Fibroblast of lung (primary cell): ENCODE results near the gene KTN1. TPM values are rescaled to one million over a fixed set of nuclear protein-coding genes. Genes with fewer than 3 reads are reported as not detected.

Experiments used
- DNase-seq, 2 donors: peaks; one replicate each; pipeline versions ENCODE4 v3.0.0 to v3.0.0-alpha.2; 2010; ENCODE audit warnings: low read depth in 2 of 2
- H2AFZ ChIP-seq: 2 replicates; pipeline ENCODE4 v1.5.1; 2012; ENCODE audit warnings: low read length, control low read depth, inconsistent platforms
- H3K27ac ChIP-seq: 2 replicates; pipeline ENCODE4 v1.5.1; 2011; ENCODE audit warnings: low read length, control low read depth; ENCODE audit not compliant: insufficient read depth
- H3K27me3 ChIP-seq: 2 replicates; pipeline ENCODE4 v1.5.1; 2011; ENCODE audit warnings: mild to moderate bottlenecking, low read length; ENCODE audit not compliant: control insufficient read depth, insufficient read depth
- H3K36me3 ChIP-seq: 2 replicates; pipeline ENCODE4 v1.5.1; 2011; ENCODE audit warnings: low read length; ENCODE audit not compliant: control insufficient read depth, insufficient read depth
- H3K4me1 ChIP-seq: 2 replicates; pipeline ENCODE4 v1.5.1; 2011; ENCODE audit warnings: low read length; ENCODE audit not compliant: control insufficient read depth, insufficient read depth; ENCODE audit errors: extremely low read depth
- H3K4me2 ChIP-seq: 2 replicates; pipeline ENCODE4 v1.5.1; 2011; ENCODE audit warnings: low read length, control low read depth; ENCODE audit not compliant: insufficient read depth; ENCODE audit errors: extremely low read depth
- H3K4me3 ChIP-seq, 4 experiments: fragments of 200-600 bp in 1 of 4; sonication (generic) in 1 of 4; replicated peaks in 1 of 4; 2 replicates each; pipeline ENCODE4 v1.5.1; 2011 to 2016; ENCODE audit warnings: low read length in 4 of 4, low read depth in 3 of 4, mild to moderate bottlenecking in 3 of 4, control low read depth in 2 of 4, inconsistent platforms in 1 of 4, mixed read lengths in 1 of 4; ENCODE audit not compliant: insufficient read depth in 1 of 4; ENCODE audit errors: control extremely low read depth in 1 of 4
- H3K79me2 ChIP-seq: 2 replicates; pipeline ENCODE4 v1.5.1; 2012; ENCODE audit warnings: mild to moderate bottlenecking, low read length, inconsistent platforms; ENCODE audit not compliant: control insufficient read depth, insufficient read depth
- H3K9ac ChIP-seq: 2 replicates; pipeline ENCODE4 v1.5.1; 2011; ENCODE audit warnings: mild to moderate bottlenecking, low read length, control low read depth; ENCODE audit not compliant: insufficient read depth
- H3K9me3 ChIP-seq: 2 replicates; pipeline ENCODE4 v1.5.1; 2012; ENCODE audit warnings: low read depth, low read length; ENCODE audit not compliant: control insufficient read depth, insufficient read depth
- H4K20me1 ChIP-seq: 2 replicates; pipeline ENCODE4 v1.5.1; 2011; ENCODE audit warnings: low read length; ENCODE audit not compliant: control insufficient read depth, insufficient read depth; ENCODE audit errors: extremely low read depth
- CTCF ChIP-seq, 2 donors: IDR thresholded peaks in 1 of 2; conservative IDR thresholded peaks in 1 of 2; 1 replicate in 1 of 2; 2 replicates in 1 of 2; pipeline ENCODE4 v1.5.1; 2011 to 2012; ENCODE audit warnings: low read length in 2 of 2, control low read depth in 1 of 2, inconsistent platforms in 1 of 2, low read depth in 1 of 2, mild to moderate bottlenecking in 1 of 2
- EZH2 ChIP-seq: IDR thresholded peaks from 2 replicates; pipeline ENCODE4 v1.5.1; 2012; ENCODE audit warnings: low read length, control low read depth, mild to moderate bottlenecking; ENCODE audit errors: missing control alignments
- polyA plus RNA-seq, 2 donors: library from polyadenylated mRNA; depleted of rRNA in 1 of 2; stranded (reverse) in 1 of 2; unstranded in 1 of 2; fragments of >200 nt; gene quantifications; 2 replicates each; pipeline ENCODE4 v1.2.1, GENCODE V29; 2011 to 2012; ENCODE audit warnings: missing spikeins in 1 of 2
- total RNA-seq: library from RNA; depleted of rRNA; stranded (reverse); fragments of >200 nt; gene quantifications from 2 replicates; pipeline ENCODE4 v1.2.1, GENCODE V29; 2014

Gene KTN1
- total and polyA plus RNA-seq, 2 donors (not counting 1 experiment from before 2014, with no cell fraction given): 126 to 164 TPM

DNA sequence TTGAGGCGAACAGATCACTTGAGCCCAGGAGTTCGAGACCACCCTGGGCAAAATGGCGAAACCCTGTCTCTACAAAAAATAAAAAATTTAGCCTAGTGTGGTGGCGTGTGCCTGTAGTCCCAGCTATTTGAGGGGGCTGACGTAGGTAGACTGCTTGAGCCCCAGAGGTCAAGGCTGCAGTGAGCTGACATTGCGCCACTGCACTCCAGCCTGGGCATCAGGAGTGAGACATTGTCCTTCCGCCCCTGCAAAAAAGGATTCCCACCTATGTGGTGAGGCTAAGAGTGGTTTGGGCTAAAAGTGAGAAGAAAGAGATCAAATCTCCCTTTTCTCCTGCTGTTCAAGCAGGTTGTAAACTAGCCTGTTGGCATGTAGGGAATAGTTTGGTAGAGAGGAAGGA lies 5.0 kb upstream of the KTN1 start:
- Histone ChIP-seq H3K4me2 (no peak overlapping the region), H4K20me1 (no peaks in the 10 kb centered on the region), H3K9me3 (no peaks in the 10 kb centered on the region), H3K4me1 (no peaks in the 10 kb centered on the region), H3K4me3 (no peak overlapping the region), H3K79me2 (no peaks in the 10 kb centered on the region), H3K9ac (no peak overlapping the region), H3K27ac (no peak overlapping the region), H3K36me3 (no peaks in the 10 kb centered on the region), H3K27me3 (no peaks in the 10 kb centered on the region), H2AFZ (no peak overlapping the region)
- TF ChIP-seq EZH2 (no peak), CTCF (conservative IDR thresholded peaks at IDR 0.05 in 1 of 2, IDR thresholded peaks at IDR 0.05 in 1 of 2; ENCODE audit: low read depth in 1 of 2, low read length in 2 of 2) (no peak)
- DNase-seq: no peak

- Histone ChIP-seq H3K9me3 (no peaks in the 10 kb centered on the region), H3K4me1 (no peaks in the 10 kb centered on the region), H3K27ac (no peak overlapping the region), H3K4me2 (no peak overlapping the region), H3K27me3 (no peaks in the 10 kb centered on the region), H4K20me1 (no peaks in the 10 kb centered on the region), H3K36me3 (no peaks in the 10 kb centered on the region), H3K9ac (no peak overlapping the region), H3K79me2 (peaks cover 19% of the 10 kb centered on the region), H3K4me3 (no peak overlapping the region), H2AFZ (no peak overlapping the region)
- DNase-seq: no peak
- TF ChIP-seq CTCF (conservative IDR thresholded peaks at IDR 0.05 in 1 of 2, IDR thresholded peaks at IDR 0.05 in 1 of 2; ENCODE audit: low read depth in 1 of 2, low read length in 2 of 2) (no peak), EZH2 (no peak)
These were observed 2.8 kb upstream of the KTN1 start for GRCh38 chr14:55577229-55577628.

GRCh38 chr14:55578511-55578910 lies 1.5 kb upstream of the KTN1 start:
- Histone ChIP-seq H2AFZ (peak overlapping the region; percentile 31), H3K36me3 (no peaks in the 10 kb centered on the region), H3K9ac (no peak overlapping the region), H3K4me1 (peaks cover 2% of the 10 kb centered on the region), H3K4me2 (peak overlapping the region; percentile 85), H3K27me3 (no peaks in the 10 kb centered on the region), H4K20me1 (no peaks in the 10 kb centered on the region), H3K4me3 (peak overlapping the region in 3 of 4 experiments; percentile 84 to 87 (median 85)), H3K9me3 (no peaks in the 10 kb centered on the region), H3K27ac (no peak overlapping the region), H3K79me2 (peaks cover 31% of the 10 kb centered on the region)
- no peak for DNase-seq
- TF ChIP-seq EZH2 (no peak), CTCF (conservative IDR thresholded peaks at IDR 0.05 in 1 of 2, IDR thresholded peaks at IDR 0.05 in 1 of 2; ENCODE audit: low read depth in 1 of 2, low read length in 2 of 2) (no peak)
